Fibroblast of pulmonary artery (primary cell): ENCODE measurements around the gene GNPDA2.

Experiments
- DNase-seq: peaks from one replicate; pipeline ENCODE4 v3.0.0-alpha.2; 2010; ENCODE audit warnings: low read depth
- H3K4me3 ChIP-seq: replicated peaks from 2 replicates; pipeline ENCODE4 v1.5.1; 2011; ENCODE audit warnings: low read depth, mild to moderate bottlenecking, control low read depth, low read length, moderate library complexity
- CTCF ChIP-seq: IDR thresholded peaks from 2 replicates; pipeline ENCODE4 v1.5.1; 2011; ENCODE audit warnings: mild to moderate bottlenecking, control low read depth, low read length, inconsistent platforms; ENCODE audit errors: missing control alignments

GNPDA2 gene

GRCh38 chr4:44701037-44701436 is 25.3 kb downstream of the GNPDA2 start:
- DNase-seq = no peak
- H3K4me3 ChIP-seq = no peak overlapping the region
- TF ChIP-seq CTCF = no peak

GRCh38 chr4:44700427-44700826 is 25.9 kb downstream of the GNPDA2 start:
- H3K4me3 ChIP-seq = no peak overlapping the region
- no peak for DNase-seq
- no peak for TF ChIP-seq CTCF

GRCh38 chr4:44684648-44685047 is 41.7 kb downstream of the GNPDA2 start:
- H3K4me3 ChIP-seq = no peak overlapping the region
- TF ChIP-seq CTCF = no peak
- DNase-seq = no peak

GRCh38 chr4:44679060-44679459 is 47.3 kb downstream of the GNPDA2 start:
- no peak for DNase-seq
- no peak for TF ChIP-seq CTCF
- H3K4me3 ChIP-seq = peak overlapping the region; percentile 94

GRCh38 chr4:44678094-44679041 is 48.0 kb downstream of the GNPDA2 start, which contains the start of gene GUF1:
Gene GUF1, plus strand, starts transcription at chr4:44678420. Its CDS starts 203 bp downstream, at chr4:44678623.
- no peak for TF ChIP-seq CTCF
- DNase-seq = peak; percentile 92
- peak within 1 kb of the TSS; percentile 94 for H3K4me3 ChIP-seq

- no peak for TF ChIP-seq CTCF
Observed at GRCh38 chr4:44675366-44675765, 51.0 kb downstream of the GNPDA2 start.

More at GRCh38 chr4:44675366-44675765, 51.0 kb downstream of the GNPDA2 start:
- DNase-seq = no peak
- no peak overlapping the region for H3K4me3 ChIP-seq
